ENCODE data around the gene DSP.

Gene DSP

GRCh38 chr6:7568021-7568420, 26.6 kb downstream of the DSP start:
- DNase-seq (ENCODE audit: insufficient read length, low spot score) (no peak), FAIRE-seq (no peak)
- TF ChIP-seq CTCF (IDR thresholded peaks at IDR 0.05; ENCODE audit: insufficient read depth, missing control alignments): no peak

- FAIRE-seq (no peak), DNase-seq (ENCODE audit: insufficient read length, low spot score) (no peak)
- no peak for TF ChIP-seq CTCF (IDR thresholded peaks at IDR 0.05; ENCODE audit: insufficient read depth, missing control alignments)
These were observed 27.6 kb downstream of the DSP start for GRCh38 chr6:7569082-7569481.

- FAIRE-seq (no peak), DNase-seq (ENCODE audit: insufficient read length, low spot score) (no peak)
- no peak for TF ChIP-seq CTCF (IDR thresholded peaks at IDR 0.05; ENCODE audit: insufficient read depth, missing control alignments)
These were observed 30.9 kb downstream of the DSP start for GRCh38 chr6:7572213-7572943.

- DNase-seq (ENCODE audit: insufficient read length, low spot score): no peak
- no peak for FAIRE-seq
- TF ChIP-seq CTCF (IDR thresholded peaks at IDR 0.05; ENCODE audit: insufficient read depth, missing control alignments): no peak
These were observed 33.0 kb downstream of the DSP start for GRCh38 chr6:7574500-7574899.

DNA sequence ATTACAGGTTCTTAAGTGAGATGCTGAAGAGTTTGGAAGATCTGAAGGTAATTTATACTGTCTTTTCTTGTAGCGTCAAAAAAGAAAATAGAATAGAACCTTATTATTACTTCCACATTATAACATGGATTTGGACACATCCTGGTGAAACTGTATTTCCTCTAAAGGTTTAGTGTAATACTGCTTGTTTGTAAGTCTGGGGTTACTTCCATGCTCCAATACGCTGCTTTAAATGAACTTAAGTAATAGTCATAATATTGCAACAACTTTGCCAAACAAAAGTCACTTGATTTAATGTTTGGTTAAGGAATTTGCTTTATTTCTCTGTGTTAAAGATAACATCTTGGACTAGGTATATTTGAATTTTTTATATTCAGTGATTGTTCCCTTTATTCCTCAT, 37.0 kb downstream of the DSP start:
- no peak for TF ChIP-seq CTCF (IDR thresholded peaks at IDR 0.05; ENCODE audit: insufficient read depth, missing control alignments)
- FAIRE-seq (no peak), DNase-seq (ENCODE audit: insufficient read length, low spot score) (no peak)

- DNase-seq (ENCODE audit: insufficient read length, low spot score): no peak
- no peak for TF ChIP-seq CTCF (IDR thresholded peaks at IDR 0.05; ENCODE audit: insufficient read depth, missing control alignments)
- no peak for FAIRE-seq
These were observed 37.5 kb downstream of the DSP start for GRCh38 chr6:7578931-7579330.

GRCh38 chr6:7579851-7580250, 38.4 kb downstream of the DSP start:
- no peak for FAIRE-seq
- no peak for DNase-seq (ENCODE audit: insufficient read length, low spot score)
- TF ChIP-seq CTCF (IDR thresholded peaks at IDR 0.05; ENCODE audit: insufficient read depth, missing control alignments): no peak

All from D721Med (cell line).